Measurements from ENCODE around the gene EVI5L.
"Not testable (repeated sequence)": the region's sequence is repeated elsewhere in the genome, so short reads cannot be mapped to it uniquely, and the experiment has no call there.

EVI5L gene

DNA sequence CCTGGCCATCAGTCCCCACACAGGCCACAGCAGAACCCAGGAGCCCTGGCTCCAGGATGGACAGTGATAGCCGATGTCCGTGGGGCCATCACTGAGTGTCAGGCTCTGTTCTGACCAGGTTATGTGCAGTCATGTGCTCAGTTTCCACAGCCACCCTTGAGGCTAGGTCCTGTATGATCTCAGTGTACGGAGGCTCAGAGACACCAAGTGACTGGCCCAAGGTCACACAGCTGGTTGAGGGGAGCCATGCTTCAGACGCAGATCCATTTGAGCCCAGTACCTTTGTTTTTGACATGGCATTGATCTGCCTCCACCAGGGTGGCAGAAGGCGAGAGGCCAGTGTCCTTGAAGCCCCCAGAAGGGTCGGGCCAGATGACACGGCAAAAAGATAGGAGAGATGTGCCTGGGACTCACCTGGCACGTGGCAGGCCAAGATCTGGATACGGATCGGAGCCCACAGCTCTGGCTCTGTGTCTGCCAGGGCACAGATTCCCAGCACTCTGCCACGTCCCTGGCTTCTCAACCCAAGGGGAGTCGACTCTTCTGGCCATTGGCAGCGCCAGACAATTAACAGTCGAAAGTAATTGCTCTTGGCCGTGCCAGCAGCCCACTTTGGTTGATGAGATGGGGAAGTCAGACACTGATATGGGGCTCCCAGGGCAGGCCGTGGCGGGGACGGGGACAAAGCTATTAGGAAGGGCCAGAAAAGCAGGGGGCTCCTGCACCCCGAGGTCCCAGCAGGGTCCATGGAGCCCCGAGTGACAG lies 15.6 kb downstream of the EVI5L start:
- DNase-seq (ENCODE audit: low read depth in 3 of 3), result no peak

GRCh38 chr19:7846155-7846646 lies 16.2 kb downstream of the EVI5L start:
- no peak for DNase-seq (ENCODE audit: low read depth in 3 of 3)

DNA sequence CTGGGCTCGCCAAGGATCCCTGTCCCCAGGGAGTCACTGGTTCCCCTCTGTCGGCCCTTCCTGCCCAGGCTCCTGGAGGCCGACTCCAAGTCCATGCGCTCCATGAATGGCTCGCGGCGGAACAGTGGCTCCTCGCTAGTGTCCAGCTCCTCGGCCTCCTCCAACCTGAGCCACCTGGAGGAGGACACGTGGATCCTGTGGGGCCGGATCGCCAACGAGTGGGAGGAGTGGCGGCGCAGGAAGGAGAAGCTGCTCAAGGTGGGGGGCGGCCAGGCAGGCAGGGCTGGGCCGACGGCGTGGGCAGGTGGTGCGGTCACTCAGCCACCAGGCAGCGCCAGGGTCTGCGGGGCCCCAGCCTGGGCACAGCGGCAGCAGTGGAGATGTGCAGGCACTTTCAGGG lies 17.6 kb downstream of the EVI5L start:
- no peak for DNase-seq (ENCODE audit: low read depth in 3 of 3)

DNA sequence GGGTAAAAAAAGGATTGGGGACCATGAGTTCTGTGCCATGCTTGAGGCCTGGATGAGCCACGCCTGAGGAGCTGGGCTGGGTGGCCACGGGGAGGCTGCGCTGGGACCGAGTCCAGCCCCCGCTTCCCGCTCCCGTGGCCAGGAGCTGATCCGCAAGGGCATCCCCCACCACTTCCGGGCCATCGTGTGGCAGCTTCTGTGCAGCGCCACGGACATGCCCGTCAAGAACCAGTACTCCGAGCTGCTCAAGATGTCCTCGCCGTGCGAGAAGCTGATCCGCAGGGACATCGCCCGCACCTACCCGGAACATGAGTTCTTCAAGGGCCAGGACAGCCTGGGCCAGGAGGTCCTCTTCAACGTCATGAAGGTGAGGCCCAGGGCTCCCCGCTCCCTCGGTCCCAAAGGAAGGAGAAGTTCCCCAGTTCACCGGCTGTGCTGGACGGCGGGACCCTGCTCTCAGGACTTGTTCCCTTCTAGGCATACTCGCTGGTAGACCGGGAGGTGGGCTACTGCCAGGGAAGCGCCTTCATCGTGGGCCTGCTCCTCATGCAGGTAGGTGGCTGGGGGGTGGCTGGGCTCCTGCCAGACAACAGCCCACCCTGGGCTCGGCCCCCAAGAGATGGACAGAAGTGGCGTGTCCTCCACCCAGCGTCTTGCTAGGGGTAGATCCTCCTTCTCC lies 18.9 kb downstream of the EVI5L start:
- no peak for DNase-seq (ENCODE audit: low read depth in 3 of 3)

DNA sequence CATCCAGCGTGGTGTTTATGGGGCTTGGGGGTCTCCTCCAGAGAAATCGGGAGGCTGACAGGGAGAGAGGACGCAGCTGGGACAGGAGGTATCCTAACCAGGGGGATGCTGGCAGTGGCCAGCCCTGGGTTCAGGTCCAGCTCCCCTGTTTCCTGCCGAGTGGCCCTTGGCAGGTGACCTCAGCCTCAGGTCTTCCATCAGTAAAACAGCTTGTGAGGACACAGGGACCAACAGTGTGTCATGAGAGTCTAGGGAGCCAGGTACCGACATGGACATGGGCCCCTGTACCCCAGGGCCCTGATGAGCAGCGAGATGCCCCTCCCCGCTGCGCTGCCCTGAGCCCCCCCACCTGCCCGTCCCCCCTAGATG lies 19.6 kb downstream of the EVI5L start:
- no peak for DNase-seq (ENCODE audit: low read depth in 3 of 3)

- no peak for DNase-seq (ENCODE audit: low read depth in 3 of 3)
Measured at GRCh38 chr19:7850000-7850813, 20.2 kb downstream of the EVI5L start.

DNA sequence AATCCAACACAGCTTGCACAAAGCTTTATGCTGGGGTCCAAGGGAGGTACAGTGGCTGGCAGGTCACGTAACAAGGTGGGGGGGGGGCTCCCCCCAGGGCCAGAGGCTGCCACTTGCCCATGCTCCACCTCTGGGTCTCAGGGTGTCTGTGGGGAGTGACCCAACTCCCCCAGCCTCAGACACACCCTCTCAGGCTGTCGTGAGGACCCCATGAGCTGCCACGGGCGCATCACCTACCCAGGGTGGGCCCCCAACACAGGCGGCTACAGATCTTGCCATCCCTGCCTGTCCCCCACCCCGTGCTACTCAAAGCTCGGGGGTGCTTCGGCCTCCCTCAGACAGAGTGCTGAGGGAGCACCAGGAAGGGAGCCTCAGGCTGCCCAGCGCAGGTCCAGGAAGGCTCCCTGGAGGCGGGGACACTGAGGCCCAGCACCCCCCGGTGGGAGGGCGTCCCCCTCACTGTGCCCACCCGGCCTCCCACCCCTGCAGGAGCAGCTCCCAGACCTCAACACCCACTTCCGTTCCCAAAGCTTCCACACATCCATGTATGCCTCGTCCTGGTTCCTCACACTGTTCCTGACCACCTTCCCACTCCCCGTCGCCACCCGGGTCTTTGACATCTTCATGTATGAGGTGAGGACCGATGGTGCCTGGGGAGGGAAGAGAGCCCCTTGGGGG lies 21.1 kb downstream of the EVI5L start:
- DNase-seq (ENCODE audit: low read depth in 3 of 3), result no peak

DNA sequence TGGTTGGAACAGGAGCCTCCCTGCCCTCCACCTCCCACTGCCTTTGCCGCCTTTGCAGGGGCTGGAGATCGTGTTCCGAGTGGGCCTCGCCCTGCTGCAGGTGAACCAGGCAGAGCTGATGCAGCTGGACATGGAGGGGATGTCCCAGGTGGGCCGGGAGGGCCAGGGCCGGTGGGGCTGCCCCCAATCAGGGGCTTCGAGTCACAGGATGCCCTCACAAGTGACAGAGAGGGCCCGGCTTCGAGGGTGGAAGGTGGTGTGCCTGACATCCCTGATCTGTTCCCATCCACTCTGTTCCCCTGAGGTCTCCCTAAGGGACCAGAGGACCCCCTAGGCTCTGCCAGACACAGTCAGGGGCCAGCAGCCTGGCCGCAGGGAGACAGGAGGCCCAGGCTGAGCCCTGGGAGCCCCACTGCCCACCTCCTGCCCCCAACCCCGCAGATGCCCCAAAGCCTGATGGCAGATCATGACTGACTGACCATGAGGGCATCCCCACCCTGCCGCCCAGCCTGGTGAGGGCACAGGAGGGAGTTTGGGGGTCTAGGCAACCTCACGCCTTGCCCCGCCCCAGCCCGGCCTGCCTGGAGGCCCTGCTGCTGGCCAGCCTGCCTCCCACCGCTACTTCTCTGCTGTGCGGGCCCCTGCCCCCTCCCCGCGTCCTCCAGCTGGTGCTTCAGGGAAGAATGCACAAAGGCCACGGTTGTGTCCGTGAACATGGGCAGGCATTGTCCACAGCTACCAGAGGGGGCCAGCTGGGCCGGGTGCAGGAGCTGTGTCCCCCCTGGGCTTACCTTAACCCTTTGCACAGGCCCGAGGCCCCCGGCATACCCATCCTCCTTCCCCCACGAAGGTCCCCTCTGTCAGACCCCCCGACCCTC lies 21.8 kb downstream of the EVI5L start:
- DNase-seq (ENCODE audit: low read depth in 3 of 3), result no peak

- peak; percentile 39 to 68 (median 41) for DNase-seq (ENCODE audit: low read depth in 3 of 3)
Measured at GRCh38 chr19:7852851-7853769, 23.1 kb downstream of the EVI5L start.

DNA sequence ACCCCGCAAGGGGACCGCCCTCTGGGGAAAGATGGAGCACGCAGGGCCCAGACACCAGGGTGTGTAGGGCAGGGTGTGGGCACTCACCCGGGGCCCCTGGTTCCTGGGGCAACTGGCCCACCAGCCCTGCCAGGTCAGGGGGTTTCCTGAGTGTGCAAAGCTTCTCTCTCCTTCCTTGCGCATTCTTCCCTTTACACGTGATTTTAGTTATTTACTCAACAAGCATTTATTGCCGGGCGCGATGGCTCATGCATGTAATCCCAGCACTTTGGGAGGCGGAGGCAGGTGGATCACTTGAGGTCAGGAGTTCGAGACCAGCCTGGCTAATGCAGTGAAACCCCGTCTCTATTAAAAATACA lies 23.7 kb downstream of the EVI5L start:
- DNase-seq (ENCODE audit: low read depth in 3 of 3), result no peak

GRCh38 chr19:7855426-7856108 lies 25.5 kb downstream of the EVI5L start:
- DNase-seq (ENCODE audit: low read depth in 3 of 3), result no peak

DNA sequence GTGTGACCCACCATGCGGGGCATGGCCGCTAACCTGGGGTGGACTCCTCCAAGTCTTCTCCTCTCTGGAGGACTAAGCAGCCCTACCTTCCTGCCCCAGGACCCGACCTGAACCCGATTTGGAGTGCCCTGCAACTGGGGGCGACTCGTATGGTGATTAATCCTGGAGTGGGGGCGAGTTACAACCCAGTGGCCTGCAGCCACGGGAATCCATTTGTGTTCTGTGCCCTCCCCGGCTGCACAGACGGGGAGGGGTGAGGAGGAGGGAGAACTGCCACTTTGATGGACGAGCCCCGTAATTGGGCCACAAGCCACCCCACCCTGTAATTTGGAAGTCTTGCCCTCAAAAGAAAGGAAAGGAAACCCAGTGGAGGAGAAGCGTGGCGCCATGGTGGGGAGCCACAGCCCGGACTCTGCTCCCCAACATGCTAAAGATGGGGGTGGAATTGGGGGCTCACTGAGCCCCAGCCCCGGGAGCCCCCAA lies 26.1 kb downstream of the EVI5L start:
- DNase-seq (ENCODE audit: low read depth in 3 of 3), result no peak

- DNase-seq (ENCODE audit: low read depth in 3 of 3), result no peak
Measured at GRCh38 chr19:7856679-7857663, 27.0 kb downstream of the EVI5L start.

- no peak for DNase-seq (ENCODE audit: low read depth in 3 of 3)
Measured at GRCh38 chr19:7857727-7858108, 27.7 kb downstream of the EVI5L start.

GRCh38 chr19:7858109-7858770 lies 28.2 kb downstream of the EVI5L start:
- DNase-seq (ENCODE audit: low read depth in 3 of 3), result no peak

DNA sequence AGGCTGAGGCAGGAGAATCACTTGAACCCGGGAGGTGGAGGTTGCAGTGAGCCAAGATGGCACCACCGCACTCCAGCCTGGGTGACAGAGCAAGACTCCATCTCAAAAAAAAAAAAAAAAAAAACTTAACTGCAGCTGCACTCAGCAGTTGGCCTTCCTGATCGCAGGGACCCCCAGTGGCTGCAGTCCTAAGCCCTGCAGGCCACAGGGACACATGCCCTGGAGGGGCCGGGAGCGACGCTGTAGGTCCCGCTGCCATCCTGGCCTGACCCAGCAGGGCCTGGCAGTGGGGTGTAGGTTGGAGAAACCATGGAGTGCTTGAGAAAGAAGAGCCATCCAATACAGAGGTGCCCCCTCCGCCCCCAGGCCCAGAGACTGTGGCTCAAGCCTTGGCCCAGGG lies 29.1 kb downstream of the EVI5L start:
- not testable (repeated sequence) for DNase-seq (ENCODE audit: low read depth in 3 of 3)
